GM23338 (cell line): ENCODE results near the gene PID1. TPM values are rescaled to one million over a fixed set of nuclear protein-coding genes. Genes with fewer than 3 reads are reported as not detected.

ENCODE experiments used
- ATAC-seq: fragments of 200-7000 bp; cut with Tn5 transposase; 3 replicates; pipeline ENCODE4 v1.9.1; 2020
- DNase-seq: peaks from one replicate; pipeline ENCODE4 v3.0.0-alpha.2; 2015; ENCODE audit warnings: low spot score
- H2AFZ ChIP-seq: fragments of 200-600 bp; sonication (generic); 2 replicates; pipeline ENCODE4 v1.8.0; 2016; ENCODE audit warnings: antibody characterized with exemption, mild to moderate bottlenecking, moderate library complexity
- H3F3A ChIP-seq: fragments of 200-600 bp; sonication (generic); replicated peaks from 2 replicates; pipeline ENCODE4 v1.8.0; 2017; ENCODE audit warnings: antibody characterized with exemption, mixed run types, low read depth
- H3K27ac ChIP-seq: fragments of 200-600 bp; sonication (generic); 2 replicates; pipeline ENCODE4 v1.6.1; 2016; ENCODE audit warnings: low read depth
- H3K27me3 ChIP-seq: fragments of 200-600 bp; sonication (generic); 2 replicates; pipeline ENCODE4 v1.8.0; 2016; ENCODE audit warnings: mild to moderate bottlenecking, mixed run types, moderate library complexity; ENCODE audit not compliant: insufficient read depth
- H3K36me3 ChIP-seq: fragments of 200-600 bp; sonication (generic); 2 replicates; pipeline ENCODE4 v1.8.0; 2016; ENCODE audit warnings: mild to moderate bottlenecking; ENCODE audit not compliant: insufficient read depth
- H3K4me1 ChIP-seq: fragments of 200-600 bp; sonication (generic); 2 replicates; pipeline ENCODE4 v1.8.0; 2016; ENCODE audit warnings: mild to moderate bottlenecking, moderate library complexity; ENCODE audit not compliant: insufficient read depth
- H3K4me2 ChIP-seq: fragments of 200-600 bp; sonication (generic); 2 replicates; pipeline ENCODE4 v1.7.1; 2017; ENCODE audit warnings: mixed run types
- H3K4me3 ChIP-seq: fragments of 200-600 bp; sonication (generic); 2 replicates; pipeline ENCODE4 v1.6.1; 2016; ENCODE audit warnings: mixed run types
- H3K79me2 ChIP-seq: fragments of 200-600 bp; sonication (generic); replicated peaks from 2 replicates; pipeline ENCODE4 v1.8.0; 2017; ENCODE audit warnings: mild to moderate bottlenecking; ENCODE audit not compliant: insufficient read depth
- H3K9me2 ChIP-seq: fragments of 200-600 bp; sonication (generic); 2 replicates; pipeline ENCODE4 v1.8.0; 2017; ENCODE audit not compliant: insufficient read depth
- H4K20me1 ChIP-seq: fragments of 200-600 bp; sonication (generic); replicated peaks from 2 replicates; pipeline ENCODE4 v1.8.0; 2017; ENCODE audit warnings: mild to moderate bottlenecking; ENCODE audit not compliant: insufficient read depth
- H3K27ac Mint-ChIP-seq: 2 replicates; pipeline ENCODE4 v1.8.0; 2020; ENCODE audit warnings: inconsistent platforms, mild to moderate bottlenecking, moderate library complexity, mixed read lengths
- H3K27me3 Mint-ChIP-seq: 3 replicates; pipeline ENCODE4 v1.8.0; 2022; ENCODE audit warnings: low read depth, mild to moderate bottlenecking, moderate library complexity, mixed read lengths, inconsistent platforms; ENCODE audit not compliant: insufficient read depth, poor library complexity
- H3K36me3 Mint-ChIP-seq: 3 replicates; pipeline ENCODE4 v1.8.0; 2021; ENCODE audit warnings: low read depth, mild to moderate bottlenecking, inconsistent platforms, moderate library complexity, mixed read lengths
- H3K4me1 Mint-ChIP-seq: 3 replicates; pipeline ENCODE4 v1.8.0; 2020; ENCODE audit warnings: mild to moderate bottlenecking, inconsistent platforms, mixed read lengths
- H3K4me3 Mint-ChIP-seq: 3 replicates; pipeline ENCODE4 v1.8.0; 2021; ENCODE audit warnings: moderate library complexity, mild to moderate bottlenecking, inconsistent platforms, mixed read lengths
- H3K9me3 Mint-ChIP-seq: 3 replicates; pipeline ENCODE4 v1.8.0; 2020; ENCODE audit warnings: moderate library complexity, mild to moderate bottlenecking, inconsistent platforms, mixed read lengths
- CREB1 ChIP-seq: fragments of 250-450 bp; sonication (Bioruptor Pico); IDR thresholded peaks from 2 replicates; pipeline ENCODE4 v1.5.0; 2020; ENCODE audit warnings: low read depth, mild to moderate bottlenecking, moderate library complexity
- EZH2 ChIP-seq: fragments of 200-600 bp; sonication (generic); IDR thresholded peaks from one replicate; pipeline ENCODE4 v1.8.0; 2017; ENCODE audit warnings: antibody characterized with exemption, mild to moderate bottlenecking, low read depth; ENCODE audit not compliant: unreplicated experiment
- EZH2phosphoT487 ChIP-seq: fragments of 200-600 bp; sonication (generic); IDR thresholded peaks from one replicate; pipeline ENCODE4 v1.8.1; 2018; ENCODE audit warnings: antibody characterized with exemption; ENCODE audit not compliant: unreplicated experiment
- JUNB ChIP-seq: IDR thresholded peaks from one replicate; pipeline ENCODE4 v1.6.1; 2016; ENCODE audit warnings: antibody characterized with exemption; ENCODE audit not compliant: unreplicated experiment
- NANOG ChIP-seq: IDR thresholded peaks from 2 replicates; pipeline ENCODE4 v1.6.1; 2016; ENCODE audit warnings: antibody characterized with exemption, borderline replicate concordance
- POLR2AphosphoS5 ChIP-seq: IDR thresholded peaks from 2 replicates; pipeline ENCODE4 v1.6.1; 2016; ENCODE audit warnings: antibody characterized with exemption, low read depth
- STAT1 ChIP-seq: IDR thresholded peaks from one replicate; pipeline ENCODE4 v1.6.1; 2016; ENCODE audit warnings: antibody characterized with exemption; ENCODE audit not compliant: unreplicated experiment
- ZNF114 ChIP-seq: fragments of 250-450 bp; sonication (Bioruptor Pico); IDR thresholded peaks from 2 replicates; pipeline ENCODE4 v1.5.0; 2020; ENCODE audit warnings: mild to moderate bottlenecking, moderate library complexity
- ZNF331 ChIP-seq: fragments of 250-450 bp; sonication (Bioruptor Pico); IDR thresholded peaks from 2 replicates; pipeline ENCODE4 v1.5.0; 2020; ENCODE audit warnings: low read depth, mild to moderate bottlenecking, moderate library complexity
- polyA plus RNA-seq: library from polyadenylated mRNA; unstranded; fragments of >200 nt; fragmentation: Nextera tagmentation; extraction: Ambion mirVana; gene quantifications from 2 replicates; pipeline ENCODE4 v1.2.1, GENCODE V29; 2016
- total RNA-seq: library from RNA; depleted of rRNA; stranded (reverse); fragments of >200 nt; shearing (Covaris generic); gene quantifications from 2 replicates; pipeline ENCODE4 v1.2.3, GENCODE V29; 2014
- TF ChIP-seq, protein P1 (sequence below): fragments of 250-450 bp; sonication (Bioruptor Pico); IDR thresholded peaks from 2 replicates; pipeline ENCODE4 v1.5.0; 2020; ENCODE audit warnings: mild to moderate bottlenecking, moderate library complexity
- TF ChIP-seq, protein P2 (sequence below), 2 experiments: fragments of 200-600 bp in 1 of 2; sonication (generic) in 1 of 2; conservative IDR thresholded peaks; 2 replicates each; pipeline versions ENCODE4 v1.5.1 to v1.6.1; 2016 to 2017; ENCODE audit warnings: antibody characterized with exemption in 2 of 2, low read depth in 2 of 2, mild to moderate bottlenecking in 2 of 2, moderate library complexity in 1 of 2
- TF ChIP-seq, protein P3 (sequence below): IDR thresholded peaks from one replicate; pipeline ENCODE4 v1.6.1; 2018; ENCODE audit warnings: antibody characterized with exemption; ENCODE audit not compliant: unreplicated experiment
- TF ChIP-seq, protein P4 (sequence below): IDR thresholded peaks from 2 replicates; pipeline ENCODE4 v1.6.1; 2016; ENCODE audit warnings: antibody characterized with exemption

Gene PID1
- total and polyA plus RNA-seq, 2 experiments from 2014 or later: 1.7 to 2.4 TPM

DNA sequence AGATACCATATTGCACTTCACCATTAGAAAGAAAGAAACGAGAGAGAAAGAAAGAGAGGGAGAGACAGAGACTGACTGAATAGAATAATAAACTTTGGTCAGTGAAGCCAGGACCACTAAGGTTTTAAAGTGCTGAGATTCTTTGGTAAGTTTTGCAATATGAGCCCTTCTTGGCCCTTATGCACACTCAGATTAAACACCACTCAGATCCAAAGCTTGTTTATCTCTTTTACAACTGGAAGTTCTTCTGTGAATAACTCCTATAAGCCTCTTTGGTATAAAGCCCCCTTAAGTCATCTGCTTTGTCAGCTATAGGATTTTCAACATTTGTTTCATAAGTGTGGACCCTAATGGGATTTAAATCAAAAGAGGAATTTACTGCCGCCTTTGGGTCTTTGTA, 40.8 kb downstream of the PID1 start:
- no peak overlapping the region for H3K4me3 Mint-ChIP-seq
- peaks cover 4% of the 10 kb centered on the region; the same call in 1 of the 3 replicates for H3K4me1 Mint-ChIP-seq
- H3K79me2 ChIP-seq: no peaks in the 10 kb centered on the region
- H4K20me1 ChIP-seq: no peaks in the 10 kb centered on the region
- H3K36me3 ChIP-seq: no peaks in the 10 kb centered on the region
- H3K4me1 ChIP-seq: no peaks in the 10 kb centered on the region
- H3K4me2 ChIP-seq: no peak overlapping the region
- H3K36me3 Mint-ChIP-seq: no peaks in the 10 kb centered on the region
- H3K27me3 Mint-ChIP-seq: no peaks in the 10 kb centered on the region
- H3K27ac ChIP-seq: no peak overlapping the region
- no peak overlapping the region for H3K4me3 ChIP-seq
- no peaks in the 10 kb centered on the region for H3F3A ChIP-seq
- no peaks in the 10 kb centered on the region for H3K9me3 Mint-ChIP-seq
- H3K27ac Mint-ChIP-seq: no peak overlapping the region
- H3K9me2 ChIP-seq: no peaks in the 10 kb centered on the region
- TF ChIP-seq CREB1 (CRISPR knock-in tag) (no peak), ZNF114 (CRISPR knock-in tag) (no peak), ZNF331 (CRISPR knock-in tag) (no peak), STAT1 (no peak), NANOG (no peak), POLR2AphosphoS5 (no peak), EZH2 (no peak), EZH2phosphoT487 (no peak), JUNB (no peak)
- TF ChIP-seq, protein P1, sequence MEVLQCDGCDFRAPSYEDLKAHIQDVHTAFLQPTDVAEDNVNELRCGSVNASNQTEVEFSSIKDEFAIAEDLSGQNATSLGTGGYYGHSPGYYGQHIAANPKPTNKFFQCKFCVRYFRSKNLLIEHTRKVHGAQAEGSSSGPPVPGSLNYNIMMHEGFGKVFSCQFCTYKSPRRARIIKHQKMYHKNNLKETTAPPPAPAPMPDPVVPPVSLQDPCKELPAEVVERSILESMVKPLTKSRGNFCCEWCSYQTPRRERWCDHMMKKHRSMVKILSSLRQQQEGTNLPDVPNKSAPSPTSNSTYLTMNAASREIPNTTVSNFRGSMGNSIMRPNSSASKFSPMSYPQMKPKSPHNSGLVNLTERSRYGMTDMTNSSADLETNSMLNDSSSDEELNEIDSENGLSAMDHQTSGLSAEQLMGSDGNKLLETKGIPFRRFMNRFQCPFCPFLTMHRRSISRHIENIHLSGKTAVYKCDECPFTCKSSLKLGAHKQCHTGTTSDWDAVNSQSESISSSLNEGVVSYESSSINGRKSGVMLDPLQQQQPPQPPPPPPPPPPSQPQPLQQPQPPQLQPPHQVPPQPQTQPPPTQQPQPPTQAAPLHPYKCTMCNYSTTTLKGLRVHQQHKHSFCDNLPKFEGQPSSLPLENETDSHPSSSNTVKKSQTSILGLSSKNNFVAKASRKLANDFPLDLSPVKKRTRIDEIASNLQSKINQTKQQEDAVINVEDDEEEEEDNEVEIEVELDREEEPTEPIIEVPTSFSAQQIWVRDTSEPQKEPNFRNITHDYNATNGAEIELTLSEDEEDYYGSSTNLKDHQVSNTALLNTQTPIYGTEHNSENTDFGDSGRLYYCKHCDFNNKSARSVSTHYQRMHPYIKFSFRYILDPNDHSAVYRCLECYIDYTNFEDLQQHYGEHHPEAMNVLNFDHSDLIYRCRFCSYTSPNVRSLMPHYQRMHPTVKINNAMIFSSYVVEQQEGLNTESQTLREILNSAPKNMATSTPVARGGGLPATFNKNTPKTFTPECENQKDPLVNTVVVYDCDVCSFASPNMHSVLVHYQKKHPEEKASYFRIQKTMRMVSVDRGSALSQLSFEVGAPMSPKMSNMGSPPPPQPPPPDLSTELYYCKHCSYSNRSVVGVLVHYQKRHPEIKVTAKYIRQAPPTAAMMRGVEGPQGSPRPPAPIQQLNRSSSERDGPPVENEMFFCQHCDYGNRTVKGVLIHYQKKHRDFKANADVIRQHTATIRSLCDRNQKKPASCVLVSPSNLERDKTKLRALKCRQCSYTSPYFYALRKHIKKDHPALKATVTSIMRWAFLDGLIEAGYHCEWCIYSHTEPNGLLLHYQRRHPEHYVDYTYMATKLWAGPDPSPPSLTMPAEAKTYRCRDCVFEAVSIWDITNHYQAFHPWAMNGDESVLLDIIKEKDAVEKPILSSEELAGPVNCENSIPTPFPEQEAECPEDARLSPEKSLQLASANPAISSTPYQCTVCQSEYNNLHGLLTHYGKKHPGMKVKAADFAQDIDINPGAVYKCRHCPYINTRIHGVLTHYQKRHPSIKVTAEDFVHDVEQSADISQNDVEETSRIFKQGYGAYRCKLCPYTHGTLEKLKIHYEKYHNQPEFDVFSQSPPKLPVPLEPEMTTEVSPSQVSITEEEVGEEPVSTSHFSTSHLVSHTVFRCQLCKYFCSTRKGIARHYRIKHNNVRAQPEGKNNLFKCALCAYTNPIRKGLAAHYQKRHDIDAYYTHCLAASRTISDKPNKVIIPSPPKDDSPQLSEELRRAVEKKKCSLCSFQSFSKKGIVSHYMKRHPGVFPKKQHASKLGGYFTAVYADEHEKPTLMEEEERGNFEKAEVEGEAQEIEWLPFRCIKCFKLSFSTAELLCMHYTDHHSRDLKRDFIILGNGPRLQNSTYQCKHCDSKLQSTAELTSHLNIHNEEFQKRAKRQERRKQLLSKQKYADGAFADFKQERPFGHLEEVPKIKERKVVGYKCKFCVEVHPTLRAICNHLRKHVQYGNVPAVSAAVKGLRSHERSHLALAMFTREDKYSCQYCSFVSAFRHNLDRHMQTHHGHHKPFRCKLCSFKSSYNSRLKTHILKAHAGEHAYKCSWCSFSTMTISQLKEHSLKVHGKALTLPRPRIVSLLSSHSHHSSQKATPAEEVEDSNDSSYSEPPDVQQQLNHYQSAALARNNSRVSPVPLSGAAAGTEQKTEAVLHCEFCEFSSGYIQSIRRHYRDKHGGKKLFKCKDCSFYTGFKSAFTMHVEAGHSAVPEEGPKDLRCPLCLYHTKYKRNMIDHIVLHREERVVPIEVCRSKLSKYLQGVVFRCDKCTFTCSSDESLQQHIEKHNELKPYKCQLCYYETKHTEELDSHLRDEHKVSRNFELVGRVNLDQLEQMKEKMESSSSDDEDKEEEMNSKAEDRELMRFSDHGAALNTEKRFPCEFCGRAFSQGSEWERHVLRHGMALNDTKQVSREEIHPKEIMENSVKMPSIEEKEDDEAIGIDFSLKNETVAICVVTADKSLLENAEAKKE: no peak
- TF ChIP-seq, protein P2, sequence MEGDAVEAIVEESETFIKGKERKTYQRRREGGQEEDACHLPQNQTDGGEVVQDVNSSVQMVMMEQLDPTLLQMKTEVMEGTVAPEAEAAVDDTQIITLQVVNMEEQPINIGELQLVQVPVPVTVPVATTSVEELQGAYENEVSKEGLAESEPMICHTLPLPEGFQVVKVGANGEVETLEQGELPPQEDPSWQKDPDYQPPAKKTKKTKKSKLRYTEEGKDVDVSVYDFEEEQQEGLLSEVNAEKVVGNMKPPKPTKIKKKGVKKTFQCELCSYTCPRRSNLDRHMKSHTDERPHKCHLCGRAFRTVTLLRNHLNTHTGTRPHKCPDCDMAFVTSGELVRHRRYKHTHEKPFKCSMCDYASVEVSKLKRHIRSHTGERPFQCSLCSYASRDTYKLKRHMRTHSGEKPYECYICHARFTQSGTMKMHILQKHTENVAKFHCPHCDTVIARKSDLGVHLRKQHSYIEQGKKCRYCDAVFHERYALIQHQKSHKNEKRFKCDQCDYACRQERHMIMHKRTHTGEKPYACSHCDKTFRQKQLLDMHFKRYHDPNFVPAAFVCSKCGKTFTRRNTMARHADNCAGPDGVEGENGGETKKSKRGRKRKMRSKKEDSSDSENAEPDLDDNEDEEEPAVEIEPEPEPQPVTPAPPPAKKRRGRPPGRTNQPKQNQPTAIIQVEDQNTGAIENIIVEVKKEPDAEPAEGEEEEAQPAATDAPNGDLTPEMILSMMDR (conservative IDR thresholded peaks at IDR 0.05; ENCODE audit: low read depth in 2 of 2): no peak
- TF ChIP-seq, protein P3, sequence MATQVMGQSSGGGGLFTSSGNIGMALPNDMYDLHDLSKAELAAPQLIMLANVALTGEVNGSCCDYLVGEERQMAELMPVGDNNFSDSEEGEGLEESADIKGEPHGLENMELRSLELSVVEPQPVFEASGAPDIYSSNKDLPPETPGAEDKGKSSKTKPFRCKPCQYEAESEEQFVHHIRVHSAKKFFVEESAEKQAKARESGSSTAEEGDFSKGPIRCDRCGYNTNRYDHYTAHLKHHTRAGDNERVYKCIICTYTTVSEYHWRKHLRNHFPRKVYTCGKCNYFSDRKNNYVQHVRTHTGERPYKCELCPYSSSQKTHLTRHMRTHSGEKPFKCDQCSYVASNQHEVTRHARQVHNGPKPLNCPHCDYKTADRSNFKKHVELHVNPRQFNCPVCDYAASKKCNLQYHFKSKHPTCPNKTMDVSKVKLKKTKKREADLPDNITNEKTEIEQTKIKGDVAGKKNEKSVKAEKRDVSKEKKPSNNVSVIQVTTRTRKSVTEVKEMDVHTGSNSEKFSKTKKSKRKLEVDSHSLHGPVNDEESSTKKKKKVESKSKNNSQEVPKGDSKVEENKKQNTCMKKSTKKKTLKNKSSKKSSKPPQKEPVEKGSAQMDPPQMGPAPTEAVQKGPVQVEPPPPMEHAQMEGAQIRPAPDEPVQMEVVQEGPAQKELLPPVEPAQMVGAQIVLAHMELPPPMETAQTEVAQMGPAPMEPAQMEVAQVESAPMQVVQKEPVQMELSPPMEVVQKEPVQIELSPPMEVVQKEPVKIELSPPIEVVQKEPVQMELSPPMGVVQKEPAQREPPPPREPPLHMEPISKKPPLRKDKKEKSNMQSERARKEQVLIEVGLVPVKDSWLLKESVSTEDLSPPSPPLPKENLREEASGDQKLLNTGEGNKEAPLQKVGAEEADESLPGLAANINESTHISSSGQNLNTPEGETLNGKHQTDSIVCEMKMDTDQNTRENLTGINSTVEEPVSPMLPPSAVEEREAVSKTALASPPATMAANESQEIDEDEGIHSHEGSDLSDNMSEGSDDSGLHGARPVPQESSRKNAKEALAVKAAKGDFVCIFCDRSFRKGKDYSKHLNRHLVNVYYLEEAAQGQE: no peak
- TF ChIP-seq, protein P4, sequence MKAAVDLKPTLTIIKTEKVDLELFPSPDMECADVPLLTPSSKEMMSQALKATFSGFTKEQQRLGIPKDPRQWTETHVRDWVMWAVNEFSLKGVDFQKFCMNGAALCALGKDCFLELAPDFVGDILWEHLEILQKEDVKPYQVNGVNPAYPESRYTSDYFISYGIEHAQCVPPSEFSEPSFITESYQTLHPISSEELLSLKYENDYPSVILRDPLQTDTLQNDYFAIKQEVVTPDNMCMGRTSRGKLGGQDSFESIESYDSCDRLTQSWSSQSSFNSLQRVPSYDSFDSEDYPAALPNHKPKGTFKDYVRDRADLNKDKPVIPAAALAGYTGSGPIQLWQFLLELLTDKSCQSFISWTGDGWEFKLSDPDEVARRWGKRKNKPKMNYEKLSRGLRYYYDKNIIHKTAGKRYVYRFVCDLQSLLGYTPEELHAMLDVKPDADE: no peak
- H3K27me3 ChIP-seq: no peaks in the 10 kb centered on the region
- H2AFZ ChIP-seq: no peak overlapping the region
- no peak for DNase-seq
- no peak for ATAC-seq
